ENCODE measurements around the gene RIN2. TPM values are rescaled to one million over a fixed set of nuclear protein-coding genes. Genes with fewer than 3 reads are reported as not detected.
A peak's percentile ranks its signal among the peaks of the same experiment; 100 is the strongest.

RIN2 gene
- total RNA-seq, 4 donors from 2014 or later: 17.9 to 30.9 (median 22.6) TPM

GRCh38 chr20:19773471-19773870 is 15.4 kb downstream of the RIN2 start:
- ATAC-seq: no peak
- DNase-seq: no peak
- Histone ChIP-seq H3K27ac (no peak overlapping the region), H3K27me3 (no peaks in the 10 kb centered on the region), H3K36me3 (no peaks in the 10 kb centered on the region), H3K9me3 (no peaks in the 10 kb centered on the region), H3K4me1 (peaks cover 69 to 75% of the 10 kb centered on the region in 2 donors), H3K4me3 (no peak overlapping the region)
- intact Hi-C loops (cut with DNase I; ENCODE audit: low total_unique reads): no loop called here
- in situ Hi-C loops (cut with MboI; ENCODE audit: low sequenced_read_pairs in 4 of 4): no loop called here
- TF ChIP-seq, protein P1, sequence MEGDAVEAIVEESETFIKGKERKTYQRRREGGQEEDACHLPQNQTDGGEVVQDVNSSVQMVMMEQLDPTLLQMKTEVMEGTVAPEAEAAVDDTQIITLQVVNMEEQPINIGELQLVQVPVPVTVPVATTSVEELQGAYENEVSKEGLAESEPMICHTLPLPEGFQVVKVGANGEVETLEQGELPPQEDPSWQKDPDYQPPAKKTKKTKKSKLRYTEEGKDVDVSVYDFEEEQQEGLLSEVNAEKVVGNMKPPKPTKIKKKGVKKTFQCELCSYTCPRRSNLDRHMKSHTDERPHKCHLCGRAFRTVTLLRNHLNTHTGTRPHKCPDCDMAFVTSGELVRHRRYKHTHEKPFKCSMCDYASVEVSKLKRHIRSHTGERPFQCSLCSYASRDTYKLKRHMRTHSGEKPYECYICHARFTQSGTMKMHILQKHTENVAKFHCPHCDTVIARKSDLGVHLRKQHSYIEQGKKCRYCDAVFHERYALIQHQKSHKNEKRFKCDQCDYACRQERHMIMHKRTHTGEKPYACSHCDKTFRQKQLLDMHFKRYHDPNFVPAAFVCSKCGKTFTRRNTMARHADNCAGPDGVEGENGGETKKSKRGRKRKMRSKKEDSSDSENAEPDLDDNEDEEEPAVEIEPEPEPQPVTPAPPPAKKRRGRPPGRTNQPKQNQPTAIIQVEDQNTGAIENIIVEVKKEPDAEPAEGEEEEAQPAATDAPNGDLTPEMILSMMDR (IDR thresholded peaks at IDR 0.05 in 4 of 5, conservative IDR thresholded peaks at IDR 0.05 in 1 of 5): no peak
- no peak for TF ChIP-seq POLR2A (IDR thresholded peaks at IDR 0.05)

DNA sequence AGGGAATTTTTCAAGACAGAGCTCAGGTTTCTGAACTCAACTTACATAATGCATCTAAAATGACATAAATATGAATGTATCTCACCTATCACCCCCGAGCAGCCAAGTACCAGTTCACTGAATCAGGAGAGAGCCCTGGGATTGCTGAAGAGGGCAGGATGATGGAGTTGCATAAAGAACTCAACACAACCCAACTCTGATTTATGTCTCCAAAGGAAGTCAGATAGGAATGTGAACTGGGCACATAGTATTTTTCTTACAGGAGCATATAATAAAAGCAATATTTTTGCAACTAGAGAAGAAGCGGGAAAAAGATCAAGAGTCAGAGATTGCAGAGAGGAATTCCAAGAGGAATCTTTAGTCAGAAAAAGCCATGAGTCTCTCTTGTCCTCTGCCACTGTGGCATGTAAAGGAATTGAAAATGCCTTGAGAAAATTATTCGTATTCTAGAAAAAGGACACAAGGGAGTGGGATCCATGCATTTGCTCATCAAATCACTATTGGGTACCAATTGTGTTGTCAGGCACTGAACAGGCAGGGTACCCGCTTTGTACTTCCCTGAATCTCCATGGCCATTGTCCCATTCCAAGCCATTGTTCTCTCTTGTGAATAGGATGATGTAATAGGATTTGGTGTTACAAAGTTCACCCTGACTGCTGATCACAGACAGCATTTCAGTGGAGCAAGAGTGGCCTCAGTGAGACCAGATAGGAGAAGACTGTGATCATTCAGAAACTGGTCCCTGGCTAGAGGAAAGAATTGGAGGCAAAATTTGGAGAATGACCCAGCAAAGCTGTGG is 16.3 kb downstream of the RIN2 start:
- Histone ChIP-seq H3K27me3 (no peaks in the 10 kb centered on the region), H3K4me1 (peaks cover 67 to 78% of the 10 kb centered on the region in 2 donors), H3K36me3 (no peaks in the 10 kb centered on the region), H3K9me3 (no peaks in the 10 kb centered on the region), H3K27ac (peak overlapping the region in 1 of 4 donors; percentile 56), H3K4me3 (no peak overlapping the region)
- intact Hi-C loops (cut with DNase I; ENCODE audit: low total_unique reads) (no loop called here), in situ Hi-C loops (cut with MboI; ENCODE audit: low sequenced_read_pairs in 4 of 4) (no loop called here)
- DNase-seq (no peak), ATAC-seq (peak; percentile 40 to 42)
- no peak for TF ChIP-seq POLR2A (IDR thresholded peaks at IDR 0.05)

GRCh38 chr20:19775353-19776253 is 17.5 kb downstream of the RIN2 start:
- H3K9me3 ChIP-seq: no peaks in the 10 kb centered on the region
- intact Hi-C loops (cut with DNase I; ENCODE audit: low total_unique reads): loop anchor here (5.0 kb wide), 1 partner anchor 83 kb away; no protein-coding TSS in a partner anchor
- TF ChIP-seq, protein P1 (IDR thresholded peaks at IDR 0.05 in 4 of 5, conservative IDR thresholded peaks at IDR 0.05 in 1 of 5): no peak
- TF ChIP-seq POLR2A (IDR thresholded peaks at IDR 0.05): no peak
- H3K27me3 ChIP-seq: no peaks in the 10 kb centered on the region
- H3K4me1 ChIP-seq: peaks cover 59 to 83% of the 10 kb centered on the region in 2 donors
- DNase-seq (no peak), ATAC-seq (no peak)
- no peaks in the 10 kb centered on the region for H3K36me3 ChIP-seq
- no peak overlapping the region for H3K4me3 ChIP-seq
- in situ Hi-C loops (cut with MboI; ENCODE audit: low sequenced_read_pairs in 4 of 4): loop anchor here in 1 of 4 donors (25.0 kb wide), 1 partner anchor 88 kb away; no protein-coding TSS in a partner anchor
- peak overlapping the region; percentile 3 to 56 (median 22) for H3K27ac ChIP-seq

DNA sequence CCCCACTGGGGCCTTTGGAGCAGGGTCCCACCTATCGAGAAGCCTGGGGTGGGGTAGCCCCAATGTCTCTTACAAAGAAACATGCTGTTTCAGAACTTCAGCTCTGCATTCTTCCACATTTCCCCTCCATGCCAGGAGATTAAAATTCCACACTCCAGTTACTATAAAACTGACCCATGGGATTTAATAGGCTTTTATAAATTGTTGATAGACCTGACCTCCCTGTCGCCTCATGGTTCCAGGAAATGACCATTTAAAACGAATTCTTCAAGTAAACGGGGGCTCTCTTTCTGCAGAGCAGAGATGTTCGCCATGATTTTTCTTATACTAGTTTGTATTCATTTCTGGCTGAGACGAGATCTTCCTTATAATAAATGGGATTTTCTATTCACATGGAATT is 19.3 kb downstream of the RIN2 start:
- ATAC-seq (no peak), DNase-seq (no peak)
- no peaks in the 10 kb centered on the region for H3K9me3 ChIP-seq
- no peak overlapping the region for H3K4me3 ChIP-seq
- no peaks in the 10 kb centered on the region for H3K27me3 ChIP-seq
- no peaks in the 10 kb centered on the region for H3K36me3 ChIP-seq
- peak overlapping the region; percentile 3 to 52 (median 28) for H3K27ac ChIP-seq
- TF ChIP-seq, protein P1 (IDR thresholded peaks at IDR 0.05 in 4 of 5, conservative IDR thresholded peaks at IDR 0.05 in 1 of 5): no peak
- no peak for TF ChIP-seq POLR2A (IDR thresholded peaks at IDR 0.05)
- intact Hi-C loops (cut with DNase I; ENCODE audit: low total_unique reads) (loop anchor here (5.0 kb wide), 1 partner anchor 85 kb away; no protein-coding TSS in a partner anchor), in situ Hi-C loops (cut with MboI; ENCODE audit: low sequenced_read_pairs in 4 of 4) (loop anchor here in 1 of 4 donors (25.0 kb wide), 1 partner anchor 90 kb away; no protein-coding TSS in a partner anchor)
- peaks cover 59 to 78% of the 10 kb centered on the region in 2 donors for H3K4me1 ChIP-seq

Data from gastrocnemius medialis (tissue), 4 donors.